Choroid plexus epithelial cell (primary cell): ENCODE measurements around the gene BIRC6.

ENCODE experiments used
- DNase-seq: peaks from one replicate; pipeline ENCODE4 v3.0.0-alpha.2; 2010; ENCODE audit warnings: low read depth
- H3K4me3 ChIP-seq: 2 replicates; pipeline ENCODE4 v1.5.1; 2011; ENCODE audit warnings: low read depth, mild to moderate bottlenecking, control low read depth, low read length, moderate library complexity
- CTCF ChIP-seq: conservative IDR thresholded peaks from 2 replicates; pipeline ENCODE4 v1.5.1; 2011; ENCODE audit warnings: low read depth, mild to moderate bottlenecking, control low read depth, inconsistent platforms, low read length, moderate library complexity

The BIRC6 gene

DNA sequence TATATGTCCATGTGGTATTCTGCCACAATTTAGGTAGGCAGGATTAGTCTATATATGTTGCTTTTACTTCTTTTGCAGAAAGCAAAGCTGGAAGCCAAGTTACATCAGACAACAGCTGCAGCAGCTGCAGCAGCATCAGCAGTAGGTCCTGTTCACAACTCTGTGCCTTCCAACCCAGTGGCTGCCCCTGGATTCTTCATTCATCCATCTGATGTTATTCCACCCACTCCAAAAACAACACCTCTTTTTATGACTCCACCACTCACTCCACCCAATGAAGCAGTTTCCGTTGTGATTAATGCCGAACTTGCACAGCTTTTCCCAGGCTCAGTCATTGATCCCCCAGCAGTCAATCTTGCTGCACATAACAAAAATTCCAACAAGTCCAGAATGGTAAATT is 107.6 kb downstream of the BIRC6 start:
- DNase-seq: peak; percentile 65
- H3K4me3 ChIP-seq: no peak overlapping the region
- TF ChIP-seq CTCF: no peak

GRCh38 chr2:32472605-32473004 is 115.8 kb downstream of the BIRC6 start:
- H3K4me3 ChIP-seq: no peak overlapping the region
- TF ChIP-seq CTCF: no peak
- no peak for DNase-seq

DNA sequence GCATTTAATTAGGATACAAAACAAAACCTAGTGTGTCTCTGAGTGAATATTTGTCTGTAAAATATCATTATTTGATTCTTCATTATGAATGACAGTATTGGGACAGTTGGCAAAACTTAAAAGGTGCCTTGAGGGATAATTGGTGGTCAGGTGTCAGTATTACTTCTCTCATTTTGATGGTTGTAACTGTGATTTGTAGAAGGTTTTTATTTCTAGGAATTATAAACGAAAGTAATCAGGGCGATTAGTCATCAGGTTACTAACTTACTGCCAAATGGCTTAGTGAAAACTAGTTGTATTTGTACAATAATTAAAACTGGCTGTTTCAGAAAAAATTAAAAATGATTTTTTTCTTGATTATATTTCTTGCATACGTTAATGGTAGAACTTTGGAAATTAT is 117.6 kb downstream of the BIRC6 start:
- H3K4me3 ChIP-seq: no peak overlapping the region
- DNase-seq: no peak
- no peak for TF ChIP-seq CTCF

- TF ChIP-seq CTCF: no peak
- peak; percentile 20 for DNase-seq
- H3K4me3 ChIP-seq: no peak overlapping the region
Observed at GRCh38 chr2:32478889-32479620, 122.2 kb downstream of the BIRC6 start.

- DNase-seq: no peak
- H3K4me3 ChIP-seq: no peak overlapping the region
- TF ChIP-seq CTCF: no peak
Observed at GRCh38 chr2:32479993-32480392, 123.2 kb downstream of the BIRC6 start.

DNA sequence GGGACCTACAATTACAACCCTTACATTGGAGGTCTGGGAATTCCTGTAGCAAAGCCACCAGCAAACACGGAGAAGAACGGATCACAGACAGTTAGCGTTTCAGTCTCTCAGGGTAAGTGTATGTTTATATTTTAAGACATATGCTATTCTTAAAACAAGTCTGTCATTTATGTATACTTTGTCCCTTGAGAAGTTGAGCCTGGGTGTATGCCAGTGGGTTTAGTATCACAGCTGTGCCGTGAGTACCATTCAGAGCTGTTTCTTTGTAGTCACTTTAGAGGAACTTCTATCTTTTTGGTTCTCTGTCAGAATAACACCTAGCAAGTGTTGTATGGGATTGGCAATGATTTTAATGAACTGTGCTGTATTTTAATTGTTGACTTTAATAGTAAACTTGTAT is 125.6 kb downstream of the BIRC6 start:
- no peak for DNase-seq
- no peak for TF ChIP-seq CTCF
- H3K4me3 ChIP-seq: no peak overlapping the region

DNA sequence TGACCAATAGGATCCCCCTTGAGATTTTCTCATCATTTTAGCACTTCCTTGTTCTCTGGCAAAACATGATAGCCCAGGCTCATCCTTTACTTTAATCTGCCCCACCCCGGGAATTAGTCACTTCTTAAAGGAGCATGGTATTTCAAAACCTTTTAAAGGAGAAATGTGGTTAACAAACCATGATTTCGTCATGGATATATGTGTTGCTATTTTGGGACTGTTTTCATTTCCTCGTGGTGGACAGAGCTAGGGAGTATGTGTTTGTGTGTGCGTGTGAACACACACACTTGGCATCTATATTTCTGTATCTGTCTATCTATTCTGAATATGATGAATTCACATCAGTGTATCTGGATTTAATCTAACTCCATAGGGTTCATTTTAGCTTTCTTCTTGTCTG is 128.1 kb downstream of the BIRC6 start:
- H3K4me3 ChIP-seq: no peak overlapping the region
- peak; percentile 97 for DNase-seq
- TF ChIP-seq CTCF: no peak
